GM23338 (cell line): ENCODE measurements around the gene PTPRO. TPM values are rescaled to one million over a fixed set of nuclear protein-coding genes. Genes with fewer than 3 reads are reported as not detected.

Experiments used
- ATAC-seq: fragments of 200-7000 bp; cut with Tn5 transposase; 3 replicates; pipeline ENCODE4 v1.9.1; 2020
- DNase-seq: peaks from one replicate; pipeline ENCODE4 v3.0.0-alpha.2; 2015; ENCODE audit warnings: low spot score
- H2AFZ ChIP-seq: fragments of 200-600 bp; sonication (generic); 2 replicates; pipeline ENCODE4 v1.8.0; 2016; ENCODE audit warnings: antibody characterized with exemption, mild to moderate bottlenecking, moderate library complexity
- H3F3A ChIP-seq: fragments of 200-600 bp; sonication (generic); replicated peaks from 2 replicates; pipeline ENCODE4 v1.8.0; 2017; ENCODE audit warnings: antibody characterized with exemption, mixed run types, low read depth
- H3K27ac ChIP-seq: fragments of 200-600 bp; sonication (generic); 2 replicates; pipeline ENCODE4 v1.6.1; 2016; ENCODE audit warnings: low read depth
- H3K27me3 ChIP-seq: fragments of 200-600 bp; sonication (generic); 2 replicates; pipeline ENCODE4 v1.8.0; 2016; ENCODE audit warnings: mild to moderate bottlenecking, mixed run types, moderate library complexity; ENCODE audit not compliant: insufficient read depth
- H3K36me3 ChIP-seq: fragments of 200-600 bp; sonication (generic); 2 replicates; pipeline ENCODE4 v1.8.0; 2016; ENCODE audit warnings: mild to moderate bottlenecking; ENCODE audit not compliant: insufficient read depth
- H3K4me1 ChIP-seq: fragments of 200-600 bp; sonication (generic); 2 replicates; pipeline ENCODE4 v1.8.0; 2016; ENCODE audit warnings: mild to moderate bottlenecking, moderate library complexity; ENCODE audit not compliant: insufficient read depth
- H3K4me2 ChIP-seq: fragments of 200-600 bp; sonication (generic); 2 replicates; pipeline ENCODE4 v1.7.1; 2017; ENCODE audit warnings: mixed run types
- H3K4me3 ChIP-seq: fragments of 200-600 bp; sonication (generic); 2 replicates; pipeline ENCODE4 v1.6.1; 2016; ENCODE audit warnings: mixed run types
- H3K79me2 ChIP-seq: fragments of 200-600 bp; sonication (generic); replicated peaks from 2 replicates; pipeline ENCODE4 v1.8.0; 2017; ENCODE audit warnings: mild to moderate bottlenecking; ENCODE audit not compliant: insufficient read depth
- H3K9me2 ChIP-seq: fragments of 200-600 bp; sonication (generic); 2 replicates; pipeline ENCODE4 v1.8.0; 2017; ENCODE audit not compliant: insufficient read depth
- H4K20me1 ChIP-seq: fragments of 200-600 bp; sonication (generic); replicated peaks from 2 replicates; pipeline ENCODE4 v1.8.0; 2017; ENCODE audit warnings: mild to moderate bottlenecking; ENCODE audit not compliant: insufficient read depth
- H3K27ac Mint-ChIP-seq: 2 replicates; pipeline ENCODE4 v1.8.0; 2020; ENCODE audit warnings: inconsistent platforms, mild to moderate bottlenecking, moderate library complexity, mixed read lengths
- H3K27me3 Mint-ChIP-seq: 3 replicates; pipeline ENCODE4 v1.8.0; 2022; ENCODE audit warnings: low read depth, mild to moderate bottlenecking, moderate library complexity, mixed read lengths, inconsistent platforms; ENCODE audit not compliant: insufficient read depth, poor library complexity
- H3K36me3 Mint-ChIP-seq: 3 replicates; pipeline ENCODE4 v1.8.0; 2021; ENCODE audit warnings: low read depth, mild to moderate bottlenecking, inconsistent platforms, moderate library complexity, mixed read lengths
- H3K4me1 Mint-ChIP-seq: 3 replicates; pipeline ENCODE4 v1.8.0; 2020; ENCODE audit warnings: mild to moderate bottlenecking, inconsistent platforms, mixed read lengths
- H3K4me3 Mint-ChIP-seq: 3 replicates; pipeline ENCODE4 v1.8.0; 2021; ENCODE audit warnings: moderate library complexity, mild to moderate bottlenecking, inconsistent platforms, mixed read lengths
- H3K9me3 Mint-ChIP-seq: 3 replicates; pipeline ENCODE4 v1.8.0; 2020; ENCODE audit warnings: moderate library complexity, mild to moderate bottlenecking, inconsistent platforms, mixed read lengths
- CREB1 ChIP-seq: fragments of 250-450 bp; sonication (Bioruptor Pico); IDR thresholded peaks from 2 replicates; pipeline ENCODE4 v1.5.0; 2020; ENCODE audit warnings: low read depth, mild to moderate bottlenecking, moderate library complexity
- EZH2 ChIP-seq: fragments of 200-600 bp; sonication (generic); IDR thresholded peaks from one replicate; pipeline ENCODE4 v1.8.0; 2017; ENCODE audit warnings: antibody characterized with exemption, mild to moderate bottlenecking, low read depth; ENCODE audit not compliant: unreplicated experiment
- EZH2phosphoT487 ChIP-seq: fragments of 200-600 bp; sonication (generic); IDR thresholded peaks from one replicate; pipeline ENCODE4 v1.8.1; 2018; ENCODE audit warnings: antibody characterized with exemption; ENCODE audit not compliant: unreplicated experiment
- JUNB ChIP-seq: IDR thresholded peaks from one replicate; pipeline ENCODE4 v1.6.1; 2016; ENCODE audit warnings: antibody characterized with exemption; ENCODE audit not compliant: unreplicated experiment
- POLR2AphosphoS5 ChIP-seq: IDR thresholded peaks from 2 replicates; pipeline ENCODE4 v1.6.1; 2016; ENCODE audit warnings: antibody characterized with exemption, low read depth
- REST ChIP-seq: IDR thresholded peaks from one replicate; pipeline ENCODE4 v1.6.1; 2018; ENCODE audit warnings: antibody characterized with exemption; ENCODE audit not compliant: unreplicated experiment
- STAT1 ChIP-seq: IDR thresholded peaks from one replicate; pipeline ENCODE4 v1.6.1; 2016; ENCODE audit warnings: antibody characterized with exemption; ENCODE audit not compliant: unreplicated experiment
- ZNF114 ChIP-seq: fragments of 250-450 bp; sonication (Bioruptor Pico); IDR thresholded peaks from 2 replicates; pipeline ENCODE4 v1.5.0; 2020; ENCODE audit warnings: mild to moderate bottlenecking, moderate library complexity
- ZNF331 ChIP-seq: fragments of 250-450 bp; sonication (Bioruptor Pico); IDR thresholded peaks from 2 replicates; pipeline ENCODE4 v1.5.0; 2020; ENCODE audit warnings: low read depth, mild to moderate bottlenecking, moderate library complexity
- polyA plus RNA-seq: library from polyadenylated mRNA; unstranded; fragments of >200 nt; fragmentation: Nextera tagmentation; extraction: Ambion mirVana; gene quantifications from 2 replicates; pipeline ENCODE4 v1.2.1, GENCODE V29; 2016
- total RNA-seq: library from RNA; depleted of rRNA; stranded (reverse); fragments of >200 nt; shearing (Covaris generic); gene quantifications from 2 replicates; pipeline ENCODE4 v1.2.3, GENCODE V29; 2014
- TF ChIP-seq, protein P1 (sequence below): fragments of 250-450 bp; sonication (Bioruptor Pico); IDR thresholded peaks from 2 replicates; pipeline ENCODE4 v1.5.0; 2020; ENCODE audit warnings: mild to moderate bottlenecking, moderate library complexity
- TF ChIP-seq, protein P2 (sequence below): IDR thresholded peaks from 2 replicates; pipeline ENCODE4 v1.6.1; 2016; ENCODE audit warnings: antibody characterized with exemption

The PTPRO gene
- total and polyA plus RNA-seq, 2 experiments from 2014 or later, result 1.4 to 1.5 TPM

DNA sequence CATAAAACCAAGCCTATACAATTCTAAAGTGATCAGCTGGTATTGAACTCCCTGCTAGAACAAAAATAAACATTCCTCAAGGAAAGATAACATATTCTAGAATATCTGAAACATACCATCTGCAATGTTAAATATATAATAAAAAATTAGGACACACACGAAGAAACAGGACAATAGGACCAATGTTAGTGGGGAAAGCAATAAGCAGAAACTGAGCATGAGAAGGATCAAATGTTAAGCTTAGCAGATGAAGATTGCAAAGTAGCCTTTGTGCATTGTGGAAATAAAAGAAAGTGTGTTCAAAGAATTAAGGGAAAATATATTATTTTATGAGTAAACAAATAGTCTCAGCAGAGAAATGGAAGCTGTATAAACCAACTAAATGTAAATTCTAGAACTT lies 286.1 kb downstream of the PTPRO start:
- ATAC-seq (no peak), DNase-seq (no peak)
- Mint-ChIP-seq H3K27me3 (peaks cover 4% of the 10 kb centered on the region), H3K4me1 (no peaks in the 10 kb centered on the region), H3K27ac (no peak overlapping the region), H3K36me3 (no peaks in the 10 kb centered on the region), H3K9me3 (peaks cover 4% of the 10 kb centered on the region; the same call in 2 of the 3 replicates), H3K4me3 (no peak overlapping the region)
- H3K9me2 ChIP-seq, result peaks cover 10% of the 10 kb centered on the region
- TF ChIP-seq JUNB (no peak), ZNF114 (CRISPR knock-in tag) (no peak), REST (no peak)
- no peaks in the 10 kb centered on the region for H3K79me2 ChIP-seq
- H3K4me2 ChIP-seq, result no peak overlapping the region
- H3K36me3 ChIP-seq, result no peaks in the 10 kb centered on the region
- no peaks in the 10 kb centered on the region for H4K20me1 ChIP-seq
- H3K27ac ChIP-seq, result no peak overlapping the region
- H3K27me3 ChIP-seq, result no peaks in the 10 kb centered on the region
- H2AFZ ChIP-seq, result no peak overlapping the region
- H3K4me1 ChIP-seq, result no peaks in the 10 kb centered on the region
- H3F3A ChIP-seq, result no peaks in the 10 kb centered on the region
- no peak overlapping the region for H3K4me3 ChIP-seq

DNA sequence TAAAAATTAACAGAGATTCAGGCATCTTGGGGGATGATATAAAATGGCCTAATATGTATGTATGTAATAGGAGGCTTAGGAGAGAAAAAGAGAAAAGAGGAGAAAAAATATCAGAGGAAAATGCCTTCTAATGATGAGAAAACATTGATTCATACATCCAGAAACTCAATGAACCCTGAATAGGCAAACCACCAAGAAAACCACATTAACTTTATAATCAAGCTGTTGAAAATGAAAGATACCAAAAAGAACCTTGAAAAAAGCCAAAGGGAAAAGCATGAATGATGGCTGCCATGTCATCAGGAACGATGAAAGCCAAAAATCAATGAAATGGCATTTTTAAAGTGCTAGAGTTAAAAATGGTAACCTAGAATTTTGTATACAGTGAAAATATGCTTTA lies 286.6 kb downstream of the PTPRO start:
- Mint-ChIP-seq H3K9me3 (peaks cover 6% of the 10 kb centered on the region; the same call in 2 of the 3 replicates), H3K4me1 (no peaks in the 10 kb centered on the region), H3K4me3 (no peak overlapping the region), H3K36me3 (no peaks in the 10 kb centered on the region), H3K27ac (no peak overlapping the region), H3K27me3 (peaks cover 4% of the 10 kb centered on the region)
- H3F3A ChIP-seq, result no peaks in the 10 kb centered on the region
- H3K4me1 ChIP-seq, result no peaks in the 10 kb centered on the region
- no peak for ATAC-seq
- no peak overlapping the region for H3K27ac ChIP-seq
- H2AFZ ChIP-seq, result peak overlapping the region; percentile 52; the same call in 1 of the 2 replicates
- H3K4me2 ChIP-seq, result no peak overlapping the region
- peaks cover 10% of the 10 kb centered on the region for H3K9me2 ChIP-seq
- H4K20me1 ChIP-seq, result no peaks in the 10 kb centered on the region
- no peak overlapping the region for H3K4me3 ChIP-seq
- H3K79me2 ChIP-seq, result no peaks in the 10 kb centered on the region
- DNase-seq, result no peak
- no peaks in the 10 kb centered on the region for H3K27me3 ChIP-seq
- H3K36me3 ChIP-seq, result no peaks in the 10 kb centered on the region
- no peak for TF ChIP-seq CREB1 (CRISPR knock-in tag)
- TF ChIP-seq EZH2, result no peak
- TF ChIP-seq, protein P1, sequence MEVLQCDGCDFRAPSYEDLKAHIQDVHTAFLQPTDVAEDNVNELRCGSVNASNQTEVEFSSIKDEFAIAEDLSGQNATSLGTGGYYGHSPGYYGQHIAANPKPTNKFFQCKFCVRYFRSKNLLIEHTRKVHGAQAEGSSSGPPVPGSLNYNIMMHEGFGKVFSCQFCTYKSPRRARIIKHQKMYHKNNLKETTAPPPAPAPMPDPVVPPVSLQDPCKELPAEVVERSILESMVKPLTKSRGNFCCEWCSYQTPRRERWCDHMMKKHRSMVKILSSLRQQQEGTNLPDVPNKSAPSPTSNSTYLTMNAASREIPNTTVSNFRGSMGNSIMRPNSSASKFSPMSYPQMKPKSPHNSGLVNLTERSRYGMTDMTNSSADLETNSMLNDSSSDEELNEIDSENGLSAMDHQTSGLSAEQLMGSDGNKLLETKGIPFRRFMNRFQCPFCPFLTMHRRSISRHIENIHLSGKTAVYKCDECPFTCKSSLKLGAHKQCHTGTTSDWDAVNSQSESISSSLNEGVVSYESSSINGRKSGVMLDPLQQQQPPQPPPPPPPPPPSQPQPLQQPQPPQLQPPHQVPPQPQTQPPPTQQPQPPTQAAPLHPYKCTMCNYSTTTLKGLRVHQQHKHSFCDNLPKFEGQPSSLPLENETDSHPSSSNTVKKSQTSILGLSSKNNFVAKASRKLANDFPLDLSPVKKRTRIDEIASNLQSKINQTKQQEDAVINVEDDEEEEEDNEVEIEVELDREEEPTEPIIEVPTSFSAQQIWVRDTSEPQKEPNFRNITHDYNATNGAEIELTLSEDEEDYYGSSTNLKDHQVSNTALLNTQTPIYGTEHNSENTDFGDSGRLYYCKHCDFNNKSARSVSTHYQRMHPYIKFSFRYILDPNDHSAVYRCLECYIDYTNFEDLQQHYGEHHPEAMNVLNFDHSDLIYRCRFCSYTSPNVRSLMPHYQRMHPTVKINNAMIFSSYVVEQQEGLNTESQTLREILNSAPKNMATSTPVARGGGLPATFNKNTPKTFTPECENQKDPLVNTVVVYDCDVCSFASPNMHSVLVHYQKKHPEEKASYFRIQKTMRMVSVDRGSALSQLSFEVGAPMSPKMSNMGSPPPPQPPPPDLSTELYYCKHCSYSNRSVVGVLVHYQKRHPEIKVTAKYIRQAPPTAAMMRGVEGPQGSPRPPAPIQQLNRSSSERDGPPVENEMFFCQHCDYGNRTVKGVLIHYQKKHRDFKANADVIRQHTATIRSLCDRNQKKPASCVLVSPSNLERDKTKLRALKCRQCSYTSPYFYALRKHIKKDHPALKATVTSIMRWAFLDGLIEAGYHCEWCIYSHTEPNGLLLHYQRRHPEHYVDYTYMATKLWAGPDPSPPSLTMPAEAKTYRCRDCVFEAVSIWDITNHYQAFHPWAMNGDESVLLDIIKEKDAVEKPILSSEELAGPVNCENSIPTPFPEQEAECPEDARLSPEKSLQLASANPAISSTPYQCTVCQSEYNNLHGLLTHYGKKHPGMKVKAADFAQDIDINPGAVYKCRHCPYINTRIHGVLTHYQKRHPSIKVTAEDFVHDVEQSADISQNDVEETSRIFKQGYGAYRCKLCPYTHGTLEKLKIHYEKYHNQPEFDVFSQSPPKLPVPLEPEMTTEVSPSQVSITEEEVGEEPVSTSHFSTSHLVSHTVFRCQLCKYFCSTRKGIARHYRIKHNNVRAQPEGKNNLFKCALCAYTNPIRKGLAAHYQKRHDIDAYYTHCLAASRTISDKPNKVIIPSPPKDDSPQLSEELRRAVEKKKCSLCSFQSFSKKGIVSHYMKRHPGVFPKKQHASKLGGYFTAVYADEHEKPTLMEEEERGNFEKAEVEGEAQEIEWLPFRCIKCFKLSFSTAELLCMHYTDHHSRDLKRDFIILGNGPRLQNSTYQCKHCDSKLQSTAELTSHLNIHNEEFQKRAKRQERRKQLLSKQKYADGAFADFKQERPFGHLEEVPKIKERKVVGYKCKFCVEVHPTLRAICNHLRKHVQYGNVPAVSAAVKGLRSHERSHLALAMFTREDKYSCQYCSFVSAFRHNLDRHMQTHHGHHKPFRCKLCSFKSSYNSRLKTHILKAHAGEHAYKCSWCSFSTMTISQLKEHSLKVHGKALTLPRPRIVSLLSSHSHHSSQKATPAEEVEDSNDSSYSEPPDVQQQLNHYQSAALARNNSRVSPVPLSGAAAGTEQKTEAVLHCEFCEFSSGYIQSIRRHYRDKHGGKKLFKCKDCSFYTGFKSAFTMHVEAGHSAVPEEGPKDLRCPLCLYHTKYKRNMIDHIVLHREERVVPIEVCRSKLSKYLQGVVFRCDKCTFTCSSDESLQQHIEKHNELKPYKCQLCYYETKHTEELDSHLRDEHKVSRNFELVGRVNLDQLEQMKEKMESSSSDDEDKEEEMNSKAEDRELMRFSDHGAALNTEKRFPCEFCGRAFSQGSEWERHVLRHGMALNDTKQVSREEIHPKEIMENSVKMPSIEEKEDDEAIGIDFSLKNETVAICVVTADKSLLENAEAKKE (CRISPR knock-in tag), result no peak
- no peak for TF ChIP-seq EZH2phosphoT487
- TF ChIP-seq STAT1, result no peak
- TF ChIP-seq ZNF114 (CRISPR knock-in tag), result no peak
- no peak for TF ChIP-seq POLR2AphosphoS5
- TF ChIP-seq ZNF331 (CRISPR knock-in tag), result no peak
- TF ChIP-seq, protein P2, sequence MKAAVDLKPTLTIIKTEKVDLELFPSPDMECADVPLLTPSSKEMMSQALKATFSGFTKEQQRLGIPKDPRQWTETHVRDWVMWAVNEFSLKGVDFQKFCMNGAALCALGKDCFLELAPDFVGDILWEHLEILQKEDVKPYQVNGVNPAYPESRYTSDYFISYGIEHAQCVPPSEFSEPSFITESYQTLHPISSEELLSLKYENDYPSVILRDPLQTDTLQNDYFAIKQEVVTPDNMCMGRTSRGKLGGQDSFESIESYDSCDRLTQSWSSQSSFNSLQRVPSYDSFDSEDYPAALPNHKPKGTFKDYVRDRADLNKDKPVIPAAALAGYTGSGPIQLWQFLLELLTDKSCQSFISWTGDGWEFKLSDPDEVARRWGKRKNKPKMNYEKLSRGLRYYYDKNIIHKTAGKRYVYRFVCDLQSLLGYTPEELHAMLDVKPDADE, result no peak
